Left kidney (tissue), 2 donors: ENCODE results near the gene NID2. TPM values are rescaled to one million over a fixed set of nuclear protein-coding genes. Genes with fewer than 3 reads are reported as not detected.

Experiments
- DNase-seq: peaks from one replicate; pipeline ENCODE4 v3.0.0-alpha.2; 2013
- polyA plus RNA-seq: library from polyadenylated mRNA; unstranded; fragments of 120-200 nt; gene quantifications from one replicate; pipeline ENCODE4 v1.2.1, GENCODE V29; 2013; ENCODE audit not compliant: insufficient read length

NID2 gene
- polyA plus RNA-seq, 1 donor, result 109 TPM

- no peak for DNase-seq
Measured at GRCh38 chr14:52080158-52080800, 11.4 kb upstream of the NID2 start.

- no peak for DNase-seq
Measured at GRCh38 chr14:52079239-52079959, 10.5 kb upstream of the NID2 start.

- no peak for DNase-seq
Measured at GRCh38 chr14:52078721-52079120, 9.9 kb upstream of the NID2 start.

GRCh38 chr14:52078095-52078531 lies 9.3 kb upstream of the NID2 start:
- DNase-seq, result no peak

- no peak for DNase-seq
Measured at GRCh38 chr14:52077256-52077979, 8.6 kb upstream of the NID2 start.

- no peak for DNase-seq
Measured at GRCh38 chr14:52076334-52076733, 7.5 kb upstream of the NID2 start.

- no peak for DNase-seq
Measured at GRCh38 chr14:52075371-52075770, 6.5 kb upstream of the NID2 start.

GRCh38 chr14:52073251-52073650 lies 4.4 kb upstream of the NID2 start:
- no peak for DNase-seq

- DNase-seq, result no peak
Measured at GRCh38 chr14:52072266-52072780, 3.5 kb upstream of the NID2 start.

GRCh38 chr14:52071675-52072074 lies 2.8 kb upstream of the NID2 start:
- no peak for DNase-seq

GRCh38 chr14:52070051-52070431 lies 1.2 kb upstream of the NID2 start:
- DNase-seq, result no peak

GRCh38 chr14:52069307-52070050 lies 620 bp upstream of the NID2 start:
- no peak for DNase-seq

- DNase-seq, result no peak
Measured at GRCh38 chr14:52067873-52068614, 815 bp downstream of the NID2 start.

GRCh38 chr14:52064174-52064573 lies 4.7 kb downstream of the NID2 start:
- DNase-seq, result no peak

- no peak for DNase-seq
Measured at GRCh38 chr14:52063052-52063462, 5.8 kb downstream of the NID2 start.

- no peak for DNase-seq
Measured at GRCh38 chr14:52061890-52062289, 7.0 kb downstream of the NID2 start.

- DNase-seq, result no peak
Measured at GRCh38 chr14:52061390-52061789, 7.5 kb downstream of the NID2 start.

GRCh38 chr14:52060080-52060479 lies 8.8 kb downstream of the NID2 start:
- DNase-seq, result no peak

- DNase-seq, result no peak
Measured at GRCh38 chr14:52059649-52060048, 9.2 kb downstream of the NID2 start.

GRCh38 chr14:52058341-52058740 lies 10.5 kb downstream of the NID2 start:
- DNase-seq, result no peak

GRCh38 chr14:52055167-52055566 lies 13.7 kb downstream of the NID2 start:
- no peak for DNase-seq

GRCh38 chr14:52054678-52055077 lies 14.2 kb downstream of the NID2 start:
- no peak for DNase-seq
